ENCODE measurements around the gene VWA5B2. TPM values are rescaled to one million over a fixed set of nuclear protein-coding genes. Genes with fewer than 3 reads are reported as not detected.

Gene VWA5B2
- total and polyA plus RNA-seq, 11 donors = 0.11 TPM; not detected in 10

GRCh38 chr3:184237211-184237610 lies 7.8 kb downstream of the VWA5B2 start:
- H3K27me3 ChIP-seq = peaks cover 0 to 22% (median 3%) of the 10 kb centered on the region in 9 donors
- peaks cover 0 to 5% (median 1%) of the 10 kb centered on the region in 9 donors for H3K36me3 ChIP-seq
- intact Hi-C loops (cut with DNase I) = loop anchor here in 1 of 10 donors (5.0 kb wide), 1 partner anchor 90 kb away; no protein-coding TSS in a partner anchor
- H3K9me3 ChIP-seq = no peaks in the 10 kb centered on the region
- 71 to 74% (median 73%) methylated on average over 7 of the region's 7 CpGs for WGBS, 4 donors
- no peak for TF ChIP-seq POLR2A (IDR thresholded peaks at IDR 0.05)
- H3K4me1 ChIP-seq = peaks cover 0 to 8% (median 5%) of the 10 kb centered on the region in 12 donors
- H3K4me3 ChIP-seq = no peak overlapping the region
- DNase-seq (no peak), ATAC-seq (no peak)
- no peak overlapping the region for H3K27ac ChIP-seq

GRCh38 chr3:184237807-184238206 lies 8.4 kb downstream of the VWA5B2 start:
- no peaks in the 10 kb centered on the region for H3K9me3 ChIP-seq
- peaks cover 0 to 8% (median 5%) of the 10 kb centered on the region in 12 donors for H3K4me1 ChIP-seq
- ATAC-seq = no peak
- 30 to 48% (median 36%) methylated on average over 1 of the region's 1 CpG for WGBS, 4 donors
- H3K36me3 ChIP-seq = peaks cover 0 to 11% (median 7%) of the 10 kb centered on the region in 9 donors
- intact Hi-C loops (cut with DNase I) = loop anchor here in 1 of 10 donors (5.0 kb wide), 1 partner anchor 91 kb away; no protein-coding TSS in a partner anchor
- H3K27ac ChIP-seq = no peak overlapping the region
- no peak for TF ChIP-seq CTCF (IDR thresholded peaks at IDR 0.05)
- no peak for TF ChIP-seq POLR2A (IDR thresholded peaks at IDR 0.05)
- peaks cover 0 to 16% (median 0%) of the 10 kb centered on the region in 9 donors for H3K27me3 ChIP-seq
- H3K4me3 ChIP-seq = no peak overlapping the region
- no peak for DNase-seq

GRCh38 chr3:184238246-184238818 lies 8.9 kb downstream of the VWA5B2 start:
- WGBS, 4 donors = 63 to 78% (median 74%) methylated on average over 7 to 13 of the region's 13 CpGs

GRCh38 chr3:184239221-184239620 lies 9.8 kb downstream of the VWA5B2 start:
- intact Hi-C loops (cut with DNase I) = loop anchor here in 1 of 10 donors (5.0 kb wide), 1 partner anchor 92 kb away; no protein-coding TSS in a partner anchor
- peaks cover 0 to 8% (median 5%) of the 10 kb centered on the region in 12 donors for H3K4me1 ChIP-seq
- H3K27me3 ChIP-seq = peaks cover 0 to 7% (median 0%) of the 10 kb centered on the region in 9 donors
- ATAC-seq (no peak), DNase-seq (peak in 1 of 5 donors; percentile 53)
- 86 to 92% (median 90%) methylated on average over 8 of the region's 8 CpGs for WGBS, 4 donors
- H3K27ac ChIP-seq = no peak overlapping the region
- H3K36me3 ChIP-seq = peaks cover 0 to 25% (median 21%) of the 10 kb centered on the region in 9 donors
- H3K9me3 ChIP-seq = no peaks in the 10 kb centered on the region
- H3K4me3 ChIP-seq = no peak overlapping the region
- TF ChIP-seq CTCF (IDR thresholded peaks at IDR 0.05) (no peak), POLR2A (IDR thresholded peaks at IDR 0.05) (no peak)

More at GRCh38 chr3:184238246-184238818, 8.9 kb downstream of the VWA5B2 start:
- peaks cover 0 to 11% (median 0%) of the 10 kb centered on the region in 9 donors for H3K27me3 ChIP-seq
- DNase-seq = no peak
- H3K36me3 ChIP-seq = peaks cover 0 to 16% (median 12%) of the 10 kb centered on the region in 9 donors
- H3K4me3 ChIP-seq = no peak overlapping the region
- no peak overlapping the region for H3K27ac ChIP-seq
- intact Hi-C loops (cut with DNase I) = loop anchor here in 1 of 10 donors (5.0 kb wide), 1 partner anchor 91 kb away; no protein-coding TSS in a partner anchor
- TF ChIP-seq CTCF (IDR thresholded peaks at IDR 0.05) (no peak), POLR2A (IDR thresholded peaks at IDR 0.05) (no peak)
- peaks cover 0 to 8% (median 5%) of the 10 kb centered on the region in 12 donors for H3K4me1 ChIP-seq
- no peak for ATAC-seq
- H3K9me3 ChIP-seq = no peaks in the 10 kb centered on the region
